Cardiac muscle cell (in vitro differentiated cells and primary cell): ENCODE measurements around the gene EZR. TPM values are rescaled to one million over a fixed set of nuclear protein-coding genes. Genes with fewer than 3 reads are reported as not detected.

Experiments
- DNase-seq, 2 donors: peaks; one replicate each; pipeline versions ENCODE4 v3.0.0 to v3.0.0-alpha.2; 2010 to 2017; ENCODE audit warnings: low read depth in 1 of 2, low spot score in 1 of 2
- H3K27ac ChIP-seq: fragments of 200-600 bp; sonication (generic); 2 replicates; pipeline ENCODE4 v1.5.1; 2016
- H3K27me3 ChIP-seq: fragments of 200-600 bp; sonication (generic); 2 replicates; pipeline ENCODE4 v1.6.0; 2016; ENCODE audit warnings: control low read depth
- H3K36me3 ChIP-seq: fragments of 200-600 bp; sonication (generic); 2 replicates; pipeline ENCODE4 v1.5.1; 2016; ENCODE audit warnings: control low read depth
- H3K4me1 ChIP-seq: fragments of 200-600 bp; sonication (generic); 2 replicates; pipeline ENCODE4 v1.8.1; 2017; ENCODE audit warnings: low read depth, mild to moderate bottlenecking, mixed run types
- H3K4me3 ChIP-seq: fragments of 200-600 bp; sonication (generic); 2 replicates; pipeline ENCODE4 v1.5.1; 2016; ENCODE audit warnings: mild to moderate bottlenecking
- H3K9me3 ChIP-seq: fragments of 200-600 bp; sonication (generic); 2 replicates; pipeline ENCODE4 v1.5.1; 2017; ENCODE audit warnings: low read depth, mild to moderate bottlenecking, control low read depth
- CTCF ChIP-seq: IDR thresholded peaks from 2 replicates; pipeline ENCODE4 v1.5.1; 2012; ENCODE audit warnings: low read depth, mild to moderate bottlenecking, low read length
- polyA plus RNA-seq: library from polyadenylated mRNA; unstranded; fragments of >200 nt; fragmentation: Nextera tagmentation; extraction: Ambion mirVana; gene quantifications from 2 replicates; pipeline ENCODE4 v1.2.1, GENCODE V29; 2016
- total RNA-seq: library from RNA; depleted of rRNA; stranded (reverse); fragments of >200 nt; gene quantifications from 2 replicates; pipeline ENCODE4 v1.2.3, GENCODE V29; 2016

EZR gene
- total and polyA plus RNA-seq, 2 experiments from 2014 or later = 356 to 448 TPM

DNA sequence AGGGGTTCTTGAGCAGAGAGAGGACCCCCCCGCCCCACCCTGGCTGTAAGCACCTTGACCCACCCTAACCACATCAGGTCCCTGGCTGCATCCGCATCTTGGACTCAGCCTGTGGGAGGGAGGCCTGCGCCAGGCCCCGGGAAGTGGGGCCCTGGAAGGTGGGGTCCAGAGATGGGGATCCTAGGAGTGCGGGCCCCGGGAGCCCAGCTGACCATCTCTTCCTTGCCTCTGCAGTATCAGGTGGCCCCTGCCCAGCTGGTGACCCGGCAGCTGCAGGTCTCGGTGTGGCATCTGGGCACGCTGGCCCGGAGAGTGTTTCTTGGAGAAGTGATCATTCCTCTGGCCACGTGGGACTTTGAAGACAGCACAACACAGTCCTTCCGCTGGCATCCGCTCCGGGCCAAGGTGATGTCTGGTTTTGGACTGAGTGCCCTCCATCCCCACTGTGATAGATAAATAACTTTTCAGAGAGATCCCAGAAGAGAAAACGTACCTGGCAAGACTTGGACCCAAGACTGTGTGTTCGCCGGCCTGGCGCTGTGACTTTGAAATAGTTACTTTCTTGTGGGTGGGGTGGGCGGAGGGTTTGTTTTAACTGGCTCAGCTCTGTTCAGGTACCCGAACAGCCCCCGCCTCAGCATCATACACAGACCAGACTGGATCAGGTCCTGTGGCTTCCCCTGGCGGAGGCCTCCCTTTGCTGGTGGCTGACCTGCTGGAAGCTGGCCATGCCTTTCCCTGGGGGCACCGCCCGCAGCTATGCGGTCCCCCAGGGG, 62.0 kb downstream of the EZR start:
- no peaks in the 10 kb centered on the region for H3K27me3 ChIP-seq
- H3K36me3 ChIP-seq = no peaks in the 10 kb centered on the region
- H3K9me3 ChIP-seq = no peaks in the 10 kb centered on the region
- H3K27ac ChIP-seq = peak overlapping the region; percentile 67
- no peak for TF ChIP-seq CTCF
- no peak overlapping the region for H3K4me3 ChIP-seq
- DNase-seq = no peak
- peaks cover 34% of the 10 kb centered on the region for H3K4me1 ChIP-seq

DNA sequence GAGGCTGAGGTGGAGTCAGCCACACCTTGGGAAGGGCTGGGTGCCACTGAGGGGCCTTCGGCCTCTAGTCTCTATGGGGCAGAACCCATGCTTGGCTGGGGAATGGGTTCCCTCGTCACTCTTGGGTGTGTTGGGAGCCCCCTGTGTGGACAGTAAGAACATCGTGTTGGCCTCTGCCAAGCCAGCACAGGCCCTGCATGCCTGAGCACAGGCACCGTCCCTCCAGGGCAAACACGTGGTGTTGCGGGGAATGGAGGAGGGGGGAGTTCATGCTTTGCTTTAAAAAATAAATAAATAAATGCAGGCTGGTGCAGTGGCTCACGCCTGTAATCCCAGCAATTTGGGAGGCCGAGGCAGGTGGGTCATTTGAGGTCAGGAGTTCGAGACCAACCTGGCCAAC, 63.0 kb downstream of the EZR start:
- no peaks in the 10 kb centered on the region for H3K27me3 ChIP-seq
- H3K4me3 ChIP-seq = no peak overlapping the region
- peaks cover 45% of the 10 kb centered on the region for H3K4me1 ChIP-seq
- no peaks in the 10 kb centered on the region for H3K9me3 ChIP-seq
- no peaks in the 10 kb centered on the region for H3K36me3 ChIP-seq
- DNase-seq = no peak
- TF ChIP-seq CTCF = no peak
- no peak overlapping the region for H3K27ac ChIP-seq

DNA sequence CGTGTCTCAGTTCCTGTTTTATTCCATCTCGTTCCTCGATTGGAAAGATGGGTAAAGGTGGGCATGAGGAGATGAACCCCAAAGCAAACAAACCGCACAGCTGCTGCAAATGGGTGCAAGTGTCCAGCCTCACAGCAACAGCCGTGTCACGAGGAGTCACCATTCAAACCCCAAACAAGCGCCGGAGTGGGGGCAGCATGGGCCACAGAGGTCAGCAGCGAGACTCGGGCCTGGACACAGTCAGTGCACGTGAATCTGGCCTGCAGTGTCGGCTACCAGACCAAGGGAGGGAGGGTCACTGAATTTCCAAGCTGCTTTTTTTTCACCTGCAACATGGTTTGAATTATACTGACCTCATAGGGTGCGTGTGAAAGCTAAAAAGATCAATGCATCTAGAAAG, 63.5 kb downstream of the EZR start:
- no peak overlapping the region for H3K4me3 ChIP-seq
- H3K36me3 ChIP-seq = no peaks in the 10 kb centered on the region
- H3K4me1 ChIP-seq = peaks cover 44% of the 10 kb centered on the region
- H3K9me3 ChIP-seq = no peaks in the 10 kb centered on the region
- TF ChIP-seq CTCF = no peak
- no peak overlapping the region for H3K27ac ChIP-seq
- H3K27me3 ChIP-seq = no peaks in the 10 kb centered on the region
- no peak for DNase-seq

GRCh38 chr6:158754738-158755137, 64.4 kb downstream of the EZR start:
- no peak for DNase-seq
- no peaks in the 10 kb centered on the region for H3K36me3 ChIP-seq
- H3K4me1 ChIP-seq = peaks cover 35% of the 10 kb centered on the region
- H3K9me3 ChIP-seq = no peaks in the 10 kb centered on the region
- TF ChIP-seq CTCF = no peak
- no peak overlapping the region for H3K4me3 ChIP-seq
- no peak overlapping the region for H3K27ac ChIP-seq
- no peaks in the 10 kb centered on the region for H3K27me3 ChIP-seq

- Histone ChIP-seq H3K27ac (no peak overlapping the region), H3K36me3 (no peaks in the 10 kb centered on the region), H3K4me1 (peaks cover 33% of the 10 kb centered on the region), H3K27me3 (no peaks in the 10 kb centered on the region), H3K9me3 (no peaks in the 10 kb centered on the region), H3K4me3 (no peak overlapping the region)
- DNase-seq = no peak
- no peak for TF ChIP-seq CTCF
These were observed 65.4 kb downstream of the EZR start for GRCh38 chr6:158753811-158754210.
